GM19468 (cell line): Measurements from ENCODE around the gene KHNYN.
"Not testable (repeated sequence)": the region's sequence is repeated elsewhere in the genome, so short reads cannot be mapped to it uniquely, and the experiment has no call there.

Experiments
- ATAC-seq: cut with Tn5 transposase; IDR thresholded peaks from one replicate; pipeline ENCODE4 v1.9.1; 2021; ENCODE audit warnings: mild to moderate bottlenecking, moderate library complexity, moderate number of reproducible peaks; ENCODE audit not compliant: unreplicated experiment; ENCODE audit errors: extremely low read depth

Gene KHNYN

GRCh38 chr14:24436355-24437019 lies 6.7 kb downstream of the KHNYN start:
- no peak for ATAC-seq

GRCh38 chr14:24437020-24437735 lies 7.4 kb downstream of the KHNYN start:
- no peak for ATAC-seq

DNA sequence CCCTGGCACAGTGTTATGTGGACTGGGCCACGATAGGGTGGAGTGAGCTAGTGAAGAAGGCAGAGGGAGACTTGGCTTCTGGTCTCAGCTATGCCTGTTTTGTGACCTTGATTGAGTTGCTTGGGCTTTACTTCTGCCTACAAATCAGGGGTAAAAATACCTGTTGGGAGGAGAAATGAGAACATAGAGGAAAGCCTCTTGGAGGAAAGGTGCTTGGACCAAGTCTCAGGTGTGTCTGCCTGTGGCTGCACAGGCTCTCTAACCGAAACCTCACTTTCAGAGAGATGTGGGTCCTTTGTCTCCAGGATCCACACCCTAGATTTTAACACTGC lies 7.9 kb downstream of the KHNYN start:
- ATAC-seq = no peak

DNA sequence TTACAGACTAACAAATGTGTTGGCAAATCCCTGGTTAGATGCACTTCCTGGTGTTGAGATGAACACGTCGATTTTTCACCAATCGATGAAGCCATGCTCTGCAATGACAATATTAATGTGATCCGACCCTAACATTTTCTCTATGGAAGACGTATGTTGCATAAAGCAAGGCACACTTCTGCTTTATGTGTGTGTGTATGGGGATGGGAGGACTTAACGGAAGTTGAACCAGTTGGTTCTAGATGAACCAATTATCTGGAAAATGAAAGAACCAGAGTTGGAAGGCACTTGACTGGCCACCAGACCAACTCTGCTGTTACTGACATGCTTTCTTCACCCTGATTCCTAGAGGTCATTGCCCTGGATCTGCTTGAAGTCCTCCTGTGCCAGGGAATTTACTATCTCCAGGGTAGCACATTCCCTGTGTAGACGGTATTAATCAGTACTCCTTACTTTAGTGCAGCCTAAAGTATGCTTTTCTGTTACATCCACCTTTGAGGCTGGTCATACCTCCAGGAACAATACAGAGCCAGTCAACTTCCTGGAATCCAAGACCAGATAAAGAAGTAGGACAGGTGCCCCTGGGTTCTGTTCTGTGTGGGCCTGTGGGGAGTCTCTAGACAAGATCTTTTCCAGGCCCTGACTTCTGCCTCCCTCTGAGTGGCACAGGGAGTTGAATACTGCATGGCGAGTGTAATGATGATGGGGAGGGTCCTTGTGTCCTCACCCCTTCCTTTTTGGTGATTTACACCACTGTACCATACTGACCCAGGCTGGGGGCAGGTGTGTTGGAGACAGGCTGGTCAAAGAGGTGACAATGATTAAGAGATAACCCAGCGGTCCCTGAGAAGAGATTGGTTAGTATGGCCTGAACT lies 8.7 kb downstream of the KHNYN start:
- no peak for ATAC-seq

DNA sequence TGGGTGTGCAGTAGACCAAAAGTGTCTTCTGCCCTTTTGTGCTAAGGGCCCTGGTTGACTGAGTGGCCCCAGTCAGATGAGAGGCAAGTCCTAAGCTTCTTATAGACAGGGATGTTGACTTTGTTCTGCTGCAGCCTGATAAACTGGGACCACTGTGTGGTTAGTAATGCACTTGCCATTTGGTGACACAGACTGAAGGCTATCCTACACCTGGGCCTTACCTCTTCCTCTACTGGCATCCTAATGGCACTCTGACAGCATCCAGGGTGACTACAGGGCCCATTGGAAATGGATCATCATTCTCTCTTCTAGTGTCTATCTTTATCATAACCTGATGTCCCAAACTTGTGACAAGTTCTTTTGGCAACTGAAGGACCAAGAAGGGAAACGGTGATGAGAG lies 9.5 kb downstream of the KHNYN start:
- no peak for ATAC-seq

GRCh38 chr14:24439830-24440605 lies 10.3 kb downstream of the KHNYN start:
- ATAC-seq = no peak

GRCh38 chr14:24440606-24441399 lies 11.0 kb downstream of the KHNYN start:
- ATAC-seq = no peak

DNA sequence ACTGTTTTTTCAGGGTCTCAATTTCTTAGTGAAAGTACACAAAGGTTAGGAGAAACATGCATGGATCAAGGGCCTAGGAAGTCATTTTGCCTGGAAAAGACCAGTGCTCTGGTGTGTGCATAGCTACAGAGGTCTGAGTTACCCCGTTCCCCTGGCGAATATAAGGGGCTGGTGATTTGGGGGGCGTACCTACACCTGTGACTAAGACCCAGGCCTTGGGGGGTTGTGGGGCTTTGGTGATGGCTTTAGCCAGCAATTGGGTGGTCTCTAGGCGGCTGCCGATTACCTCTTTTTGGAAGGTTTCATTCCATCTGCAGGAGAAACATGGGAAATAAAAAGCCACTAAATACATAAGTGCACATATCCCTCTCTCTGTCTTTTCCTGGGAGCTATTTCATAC lies 11.7 kb downstream of the KHNYN start:
- no peak for ATAC-seq

DNA sequence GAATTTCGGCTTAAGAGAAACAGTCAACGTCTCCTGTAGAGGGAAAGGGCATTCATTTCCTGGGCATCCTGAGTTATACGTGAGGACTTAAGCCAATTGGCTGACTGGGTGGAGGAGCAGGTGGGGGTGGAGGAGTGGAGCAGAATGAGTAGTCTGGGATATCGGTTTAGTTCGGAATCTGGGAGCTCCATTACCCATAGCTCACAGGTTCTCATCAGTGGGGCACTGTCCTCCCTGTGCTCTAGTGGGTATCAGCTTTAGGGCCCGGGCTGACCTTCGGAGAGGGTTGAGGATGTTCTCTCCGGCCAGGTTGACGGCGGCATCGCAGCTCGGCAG lies 12.1 kb downstream of the KHNYN start:
- no peak for ATAC-seq

- ATAC-seq = peak; percentile 92
These were observed 12.7 kb downstream of the KHNYN start, which contains the start of gene SDR39U1 for GRCh38 chr14:24442240-24443052. TSS of gene SDR39U1 (minus strand) at chr14:24442776. CDS start at chr14:24442769, 7 bp downstream.

DNA sequence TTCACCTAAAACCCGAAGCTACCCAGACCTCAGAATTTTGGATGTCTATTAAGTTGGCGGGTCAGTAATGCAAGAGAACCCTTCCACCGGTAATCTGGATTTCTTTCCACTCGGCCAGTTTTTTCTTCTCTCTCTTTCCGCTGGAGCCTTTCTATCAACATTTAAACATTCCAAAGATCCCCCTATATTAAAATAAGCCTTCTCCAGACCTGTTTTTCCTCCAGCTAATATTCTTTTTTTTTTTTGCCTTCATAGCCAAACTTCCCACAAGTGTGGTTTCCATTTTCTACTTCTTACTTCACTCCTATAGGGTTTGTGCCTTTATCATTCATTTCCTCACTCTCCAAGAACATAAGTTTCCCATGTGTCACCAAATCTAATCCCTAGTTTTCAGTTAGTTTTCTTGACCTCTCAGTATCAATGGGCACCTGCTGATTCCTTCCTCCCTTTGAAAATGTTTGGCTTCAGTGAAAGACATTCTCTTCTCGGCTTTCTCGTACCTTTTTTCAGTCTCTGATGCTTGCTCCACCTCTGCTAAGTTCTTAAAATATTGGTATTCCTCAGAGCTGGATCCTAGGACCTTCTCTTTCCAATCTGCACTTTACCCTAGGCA lies 13.4 kb downstream of the KHNYN start:
- no peak for ATAC-seq

DNA sequence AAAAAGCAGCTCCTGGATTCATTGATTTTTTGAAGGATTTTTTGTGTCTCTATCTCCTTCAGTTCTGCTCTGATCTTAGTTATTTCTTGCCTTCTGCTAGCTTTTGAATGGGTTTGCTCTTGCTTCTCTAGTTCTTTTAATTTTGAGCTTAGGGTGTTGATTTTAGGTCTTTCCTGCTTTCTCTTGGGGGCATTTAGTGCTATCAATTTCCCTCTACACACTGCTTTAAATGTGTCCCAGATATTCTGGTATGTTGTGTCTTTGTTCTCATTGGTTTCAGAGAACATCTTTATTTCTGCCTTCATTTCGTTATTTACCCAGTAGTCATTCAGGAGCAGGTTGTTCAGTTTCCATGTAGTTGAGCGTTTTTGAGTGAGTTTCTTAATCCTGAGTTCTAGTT lies 21.1 kb downstream of the KHNYN start:
- not testable (repeated sequence) for ATAC-seq

DNA sequence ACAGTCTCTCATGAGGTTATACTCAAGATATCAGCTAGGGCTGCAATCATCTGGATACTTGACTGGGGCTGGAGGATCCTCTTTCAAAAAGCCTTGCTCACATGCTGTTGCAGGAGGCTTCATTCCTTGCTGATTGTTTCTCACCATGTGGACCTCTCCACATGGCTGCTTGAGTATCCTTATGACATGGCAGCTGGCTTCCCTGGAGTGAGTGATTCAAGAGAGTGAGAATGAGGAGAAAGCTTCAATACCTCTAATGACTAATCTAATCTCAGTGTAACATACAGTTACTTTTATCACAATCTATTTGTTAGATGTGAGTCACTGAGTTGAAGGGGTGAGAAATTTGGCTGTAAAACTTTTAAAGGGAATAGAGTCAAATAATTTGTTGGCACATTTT lies 27.2 kb downstream of the KHNYN start:
- no peak for ATAC-seq

GRCh38 chr14:24458736-24459135 lies 29.0 kb downstream of the KHNYN start:
- no peak for ATAC-seq

DNA sequence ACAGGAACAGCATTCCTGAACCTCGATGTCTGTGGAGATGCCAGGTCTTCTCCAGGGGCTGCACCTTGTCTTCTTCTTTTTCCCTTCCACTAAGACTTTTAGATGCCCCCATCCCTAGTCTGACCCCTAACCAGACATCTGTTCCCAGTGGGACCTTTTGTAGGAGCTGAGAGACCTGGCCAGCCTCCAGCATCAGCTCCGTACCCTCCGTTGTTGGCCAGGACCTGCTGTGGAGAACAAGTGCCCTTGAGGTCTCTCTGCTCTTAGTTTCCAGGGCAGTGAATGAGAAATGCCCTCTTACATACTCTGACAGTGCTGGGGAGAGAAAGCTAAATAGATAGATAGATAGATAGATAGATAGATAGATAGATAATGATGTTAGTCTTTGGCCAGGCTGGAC lies 29.6 kb downstream of the KHNYN start:
- no peak for ATAC-seq

DNA sequence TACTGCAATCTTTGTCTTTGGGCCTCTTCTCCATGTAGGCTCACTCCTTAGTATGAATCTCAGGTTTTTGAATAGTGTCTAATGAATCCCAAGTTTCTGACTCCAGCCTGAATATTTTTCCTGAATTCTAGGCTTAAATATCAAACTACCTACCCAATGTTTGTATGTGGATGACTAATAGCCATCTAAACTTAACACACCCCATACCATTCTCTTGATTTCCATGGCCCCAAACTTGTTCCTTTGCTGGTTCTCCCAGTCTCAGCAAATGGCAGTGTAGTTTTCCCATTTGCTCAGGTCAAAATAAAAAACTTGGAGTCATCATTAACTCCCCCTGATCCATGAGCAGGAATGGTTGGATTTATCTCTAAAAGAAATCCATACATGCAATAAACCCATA lies 31.6 kb downstream of the KHNYN start:
- no peak for ATAC-seq

DNA sequence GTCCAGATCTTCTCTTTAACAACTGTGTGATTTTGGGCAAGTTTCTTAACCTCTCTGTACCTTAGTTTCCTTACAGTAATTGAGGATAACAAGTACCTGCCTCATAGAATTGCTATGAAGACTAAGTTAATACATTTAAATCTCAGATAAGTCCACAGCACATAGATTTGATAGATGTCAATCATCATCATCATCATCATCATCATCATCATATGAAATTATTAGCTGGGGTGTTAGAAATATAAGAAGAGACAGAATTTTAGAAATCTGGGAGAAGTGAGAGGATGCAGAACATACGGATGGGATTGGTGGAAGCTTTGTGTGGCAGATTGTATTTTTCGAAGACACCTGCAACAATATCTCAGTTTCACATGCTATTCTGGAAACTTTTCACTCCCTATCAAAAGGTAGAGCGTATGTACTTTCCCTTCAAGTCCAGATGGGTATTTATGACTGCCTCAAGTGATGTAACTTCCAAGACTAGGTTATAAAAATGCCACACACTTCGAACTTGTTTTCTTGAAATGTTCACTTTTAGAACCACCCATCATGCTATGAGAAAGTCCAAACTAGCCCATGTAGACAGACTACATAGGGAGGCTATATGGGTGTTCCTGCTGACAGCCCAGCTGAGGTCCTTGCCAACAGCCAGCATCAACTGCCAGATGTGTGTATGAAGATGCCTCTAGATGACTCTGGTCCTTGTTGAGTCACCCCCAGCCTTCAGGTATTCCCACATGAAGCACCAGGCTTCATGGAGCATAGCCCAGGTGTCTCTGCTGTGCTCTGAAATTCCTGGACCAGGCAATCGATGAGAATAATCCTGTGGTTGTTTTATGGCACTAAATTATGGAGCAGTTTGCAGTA lies 33.5 kb downstream of the KHNYN start:
- no peak for ATAC-seq
